Activated B cell treated with CpG ODN at 0.5 μM for 24 hours (primary cell): Measurements from ENCODE around the gene NPS. TPM values are rescaled to one million over a fixed set of nuclear protein-coding genes. Genes with fewer than 3 reads are reported as not detected.

ENCODE experiments used
- ATAC-seq: fragments of 200-7000 bp; cut with Tn5 transposase; one replicate; pipeline ENCODE4 v1.10.0; 2021; ENCODE audit warnings: low read depth, mild to moderate bottlenecking, moderate library complexity
- CTCF ChIA-PET: fragments of 350-600 bp; sonication (Branson Sonifier 250); formaldehyde crosslinking; loops from one replicate; lab custom pipeline; 2021; ENCODE audit warnings: antibody characterized with exemption; lab: Charles Lee
- POLR2A ChIA-PET: fragments of 350-600 bp; sonication (Branson Sonifier 250); formaldehyde crosslinking; loops from one replicate; lab custom pipeline; 2021; ENCODE audit warnings: antibody characterized with exemption; lab: Charles Lee
- DNase-seq: peaks from one replicate; pipeline ENCODE4 v3.0.0; 2022
- H3K27ac Mint-ChIP-seq: one replicate; pipeline ENCODE4 v1.8.0; 2020; ENCODE audit warnings: mixed read lengths
- H3K27me3 Mint-ChIP-seq: one replicate; pipeline ENCODE4 v1.8.0; 2021; ENCODE audit warnings: mixed read lengths
- H3K36me3 Mint-ChIP-seq: one replicate; pipeline ENCODE4 v1.8.0; 2021; ENCODE audit warnings: low read depth, mixed read lengths
- H3K4me1 Mint-ChIP-seq: one replicate; pipeline ENCODE4 v1.8.0; 2021; ENCODE audit warnings: mixed read lengths
- H3K4me3 Mint-ChIP-seq: one replicate; pipeline ENCODE4 v1.8.0; 2020; ENCODE audit warnings: mild to moderate bottlenecking, mixed read lengths
- H3K9me3 Mint-ChIP-seq: one replicate; pipeline ENCODE4 v1.8.0; 2020; ENCODE audit warnings: mixed read lengths
- intact Hi-C: fragments of 100-400 bp; cut with micrococcal nuclease; formaldehyde crosslinking; loops from one replicate; pipeline ENCODE4 v1.15.1; 2024
- total RNA-seq: library from RNA; stranded (reverse); gene quantifications from 2 replicates; pipeline ENCODE4 v1.2.3, GENCODE V29; 2022
- TF ChIP-seq, protein P1 (sequence below): fragments of 200-600 bp; IDR thresholded peaks from one replicate; pipeline ENCODE4 v1.8.0; 2022; ENCODE audit warnings: antibody characterized with exemption, mild to moderate bottlenecking

NPS gene
- total RNA-seq, 1 donor from 2014 or later, result not detected

DNA sequence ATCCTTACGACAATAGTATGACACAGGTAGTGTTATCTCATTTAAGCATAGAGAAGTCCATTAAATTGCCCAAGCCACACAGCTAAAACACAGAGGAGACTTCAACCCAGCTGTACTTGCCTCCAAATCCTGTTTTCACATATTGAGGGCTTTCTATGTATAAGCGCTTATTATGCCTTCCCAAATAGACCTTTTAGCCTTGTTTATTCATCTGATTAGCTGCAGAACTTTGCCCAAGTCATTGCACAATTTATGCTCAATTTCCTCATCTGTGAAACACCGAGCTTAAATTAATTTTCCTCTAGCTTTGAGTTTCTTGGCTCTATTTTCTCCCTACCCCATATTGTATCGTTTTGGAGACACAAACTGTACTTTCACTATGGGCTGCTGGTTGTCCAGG is 15.5 kb downstream of the NPS start:
- Mint-ChIP-seq H3K27me3 (peaks cover 4% of the 10 kb centered on the region), H3K27ac (no peak overlapping the region), H3K9me3 (peaks cover under 1% of the 10 kb centered on the region), H3K36me3 (no peaks in the 10 kb centered on the region), H3K4me1 (no peaks in the 10 kb centered on the region), H3K4me3 (no peak overlapping the region)
- ATAC-seq, result no peak
- intact Hi-C loops, result no loop called here
- no peak for DNase-seq
- TF ChIP-seq, protein P1, sequence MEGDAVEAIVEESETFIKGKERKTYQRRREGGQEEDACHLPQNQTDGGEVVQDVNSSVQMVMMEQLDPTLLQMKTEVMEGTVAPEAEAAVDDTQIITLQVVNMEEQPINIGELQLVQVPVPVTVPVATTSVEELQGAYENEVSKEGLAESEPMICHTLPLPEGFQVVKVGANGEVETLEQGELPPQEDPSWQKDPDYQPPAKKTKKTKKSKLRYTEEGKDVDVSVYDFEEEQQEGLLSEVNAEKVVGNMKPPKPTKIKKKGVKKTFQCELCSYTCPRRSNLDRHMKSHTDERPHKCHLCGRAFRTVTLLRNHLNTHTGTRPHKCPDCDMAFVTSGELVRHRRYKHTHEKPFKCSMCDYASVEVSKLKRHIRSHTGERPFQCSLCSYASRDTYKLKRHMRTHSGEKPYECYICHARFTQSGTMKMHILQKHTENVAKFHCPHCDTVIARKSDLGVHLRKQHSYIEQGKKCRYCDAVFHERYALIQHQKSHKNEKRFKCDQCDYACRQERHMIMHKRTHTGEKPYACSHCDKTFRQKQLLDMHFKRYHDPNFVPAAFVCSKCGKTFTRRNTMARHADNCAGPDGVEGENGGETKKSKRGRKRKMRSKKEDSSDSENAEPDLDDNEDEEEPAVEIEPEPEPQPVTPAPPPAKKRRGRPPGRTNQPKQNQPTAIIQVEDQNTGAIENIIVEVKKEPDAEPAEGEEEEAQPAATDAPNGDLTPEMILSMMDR, result no peak
- POLR2A ChIA-PET, result no interaction called here
- CTCF ChIA-PET, result interaction anchor here (0.9 to 2.0 kb wide), 3 partner anchors 289 to 504 kb away, joined by 3 to 11 read pairs (median 5); no protein-coding TSS in a partner anchor

DNA sequence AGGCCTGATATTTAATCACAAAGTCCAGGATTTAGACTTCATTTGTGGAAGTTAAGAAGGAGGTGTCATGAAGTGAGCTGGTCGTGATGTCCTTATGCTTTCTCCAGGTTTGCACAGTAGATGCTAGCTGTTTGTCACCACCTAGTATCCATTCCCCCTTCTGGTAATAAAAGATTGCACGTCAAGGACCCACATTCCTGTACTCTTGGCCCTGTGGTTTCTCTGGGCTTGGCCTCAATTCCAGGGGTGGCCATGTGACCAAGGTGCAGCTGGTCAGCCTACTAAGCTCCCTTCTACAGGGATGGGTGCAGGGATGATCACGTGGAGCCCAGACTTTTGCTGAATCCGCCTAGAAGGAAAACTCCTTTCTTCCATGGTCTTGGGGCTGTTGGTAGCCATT is 16.5 kb downstream of the NPS start:
- Mint-ChIP-seq H3K4me3 (no peak overlapping the region), H3K27ac (no peak overlapping the region), H3K4me1 (no peaks in the 10 kb centered on the region), H3K36me3 (no peaks in the 10 kb centered on the region), H3K27me3 (peaks cover 4% of the 10 kb centered on the region), H3K9me3 (no peaks in the 10 kb centered on the region)
- TF ChIP-seq, protein P1, result no peak
- CTCF ChIA-PET, result no interaction called here
- no peak for DNase-seq
- POLR2A ChIA-PET, result no interaction called here
- no peak for ATAC-seq
- intact Hi-C loops, result no loop called here

DNA sequence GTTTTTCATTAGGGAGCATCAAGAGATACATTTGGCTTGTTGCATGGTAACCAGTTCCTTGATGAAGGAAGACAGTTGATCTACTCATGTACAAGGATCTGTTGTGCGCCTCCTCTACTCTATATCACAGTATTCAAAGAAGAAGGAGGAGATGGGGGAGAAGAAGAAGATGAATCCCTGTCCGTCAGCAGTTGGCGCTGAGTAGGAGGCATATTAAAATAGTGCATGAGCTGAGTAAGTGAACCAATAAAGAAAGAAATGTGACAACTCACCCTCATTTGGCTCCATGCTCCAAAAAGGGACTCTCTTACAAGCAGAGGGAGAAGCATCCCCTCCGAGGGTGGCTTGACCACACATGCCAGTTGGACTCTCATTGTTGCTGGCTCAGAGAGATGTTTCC is 20.1 kb downstream of the NPS start:
- ATAC-seq (no peak), DNase-seq (no peak)

DNA sequence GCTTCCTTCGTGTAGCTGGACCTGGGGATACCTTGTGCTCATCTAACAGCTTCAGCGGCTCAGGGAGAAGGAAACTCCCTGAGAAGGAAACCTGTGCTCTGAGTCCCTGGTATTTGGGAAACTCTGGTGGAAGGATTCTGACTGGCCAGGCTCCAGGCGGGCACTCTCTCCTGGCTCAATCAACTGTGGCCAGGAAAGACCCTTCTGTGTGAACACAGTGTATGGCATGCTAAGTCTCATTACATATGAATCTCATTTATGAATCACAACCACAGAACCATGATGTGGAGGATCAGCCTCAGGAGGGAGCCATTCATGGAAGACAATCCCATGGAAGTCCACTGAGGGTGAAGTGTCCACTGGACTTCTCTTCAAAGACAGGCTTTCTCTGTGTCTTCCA is 20.9 kb downstream of the NPS start:
- ChIA-PET POLR2A (no interaction called here), CTCF (no interaction called here)
- intact Hi-C loops, result no loop called here
- ATAC-seq, result no peak
- peaks cover 3% of the 10 kb centered on the region for H3K9me3 Mint-ChIP-seq
- no peaks in the 10 kb centered on the region for H3K36me3 Mint-ChIP-seq
- TF ChIP-seq, protein P1, result no peak
- H3K4me1 Mint-ChIP-seq, result no peaks in the 10 kb centered on the region
- no peak overlapping the region for H3K27ac Mint-ChIP-seq
- DNase-seq, result no peak
- H3K27me3 Mint-ChIP-seq, result no peaks in the 10 kb centered on the region
- H3K4me3 Mint-ChIP-seq, result no peak overlapping the region

More for the DNA sequence above, 20.1 kb downstream of the NPS start:
- Mint-ChIP-seq H3K9me3 (peaks cover 3% of the 10 kb centered on the region), H3K4me1 (no peaks in the 10 kb centered on the region), H3K27me3 (peaks cover 3% of the 10 kb centered on the region), H3K4me3 (no peak overlapping the region), H3K36me3 (no peaks in the 10 kb centered on the region), H3K27ac (no peak overlapping the region)
- TF ChIP-seq, protein P1, result no peak
- ChIA-PET POLR2A (no interaction called here), CTCF (no interaction called here)
- intact Hi-C loops, result no loop called here

DNA sequence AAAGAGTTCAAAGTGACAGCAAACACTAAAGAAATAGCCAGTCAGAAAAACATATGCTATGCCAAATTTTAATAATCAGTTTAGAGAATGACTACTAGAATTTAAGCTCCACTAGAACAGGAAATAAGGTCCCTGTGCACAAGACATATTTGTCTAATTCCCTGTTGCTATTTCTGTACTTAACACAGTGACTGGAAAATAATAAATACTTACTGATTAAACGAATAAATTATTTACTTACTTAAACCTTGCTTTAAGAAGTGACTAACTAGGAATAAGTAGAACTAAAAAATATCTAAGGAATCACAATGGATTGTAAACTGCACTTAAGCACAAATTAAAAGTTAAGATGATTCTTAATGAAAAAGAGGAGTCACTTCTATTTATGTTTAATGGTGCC is 22.3 kb downstream of the NPS start:
- ATAC-seq (no peak), DNase-seq (no peak)
- TF ChIP-seq, protein P1, result no peak
- no peak overlapping the region for H3K27ac Mint-ChIP-seq
- H3K9me3 Mint-ChIP-seq, result peaks cover 3% of the 10 kb centered on the region
- H3K27me3 Mint-ChIP-seq, result no peaks in the 10 kb centered on the region
- no peak overlapping the region for H3K4me3 Mint-ChIP-seq
- no peaks in the 10 kb centered on the region for H3K4me1 Mint-ChIP-seq
- POLR2A ChIA-PET, result no interaction called here
- no peaks in the 10 kb centered on the region for H3K36me3 Mint-ChIP-seq
- intact Hi-C loops, result no loop called here
- CTCF ChIA-PET, result no interaction called here
